NT2/D1 (cell line): ENCODE results near the gene USF3.

ENCODE experiments used
- SUZ12 ChIP-seq: IDR thresholded peaks from 2 replicates; pipeline ENCODE4 v1.6.1; 2011; ENCODE audit not compliant: insufficient read length, insufficient read depth; ENCODE audit errors: extremely low read depth
- YY1 ChIP-seq: IDR thresholded peaks from 2 replicates; pipeline ENCODE4 v1.6.1; 2011; ENCODE audit not compliant: insufficient read length, insufficient read depth
- ZNF274 ChIP-seq: IDR thresholded peaks from 2 replicates; pipeline ENCODE4 v1.6.1; 2011; ENCODE audit warnings: mild to moderate bottlenecking, low read depth, low read length

DNA sequence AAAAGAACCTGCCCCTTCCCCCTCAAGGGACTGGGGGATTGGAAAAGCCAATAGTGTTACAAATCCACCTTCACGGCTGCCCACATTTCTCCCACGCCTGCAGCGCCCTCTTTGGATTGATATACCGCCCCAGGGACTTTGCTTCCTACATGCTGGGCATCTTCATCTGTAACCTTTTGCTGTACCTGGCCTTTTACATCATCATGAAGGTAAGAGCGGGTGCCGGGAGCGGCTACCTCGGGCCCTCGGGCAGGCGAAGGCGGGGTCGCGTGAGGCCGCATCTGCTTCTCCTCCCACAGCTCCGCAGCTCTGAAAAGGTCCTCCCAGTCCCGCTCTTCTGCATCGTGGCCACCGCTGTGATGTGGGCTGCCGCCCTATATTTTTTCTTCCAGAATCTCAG lies 73.1 kb downstream of the USF3 start:
- TF ChIP-seq YY1 (no peak), SUZ12 (no peak), ZNF274 (no peak)
